HG02571 (cell line): Measurements from ENCODE around the gene GPR17.

Experiments used
- ATAC-seq: cut with Tn5 transposase; IDR thresholded peaks from one replicate; pipeline ENCODE4 v1.9.1; 2021; ENCODE audit warnings: mild to moderate bottlenecking, moderate library complexity; ENCODE audit not compliant: unreplicated experiment

Gene GPR17

GRCh38 chr2:127614246-127614645 is 31.7 kb upstream of the GPR17 start:
- ATAC-seq: no peak

- ATAC-seq: no peak
Observed at GRCh38 chr2:127614731-127615130, 31.2 kb upstream of the GPR17 start.

GRCh38 chr2:127615511-127616166 is 30.3 kb upstream of the GPR17 start:
- no peak for ATAC-seq

GRCh38 chr2:127618551-127619202 is 27.3 kb upstream of the GPR17 start:
- no peak for ATAC-seq

GRCh38 chr2:127619203-127619590 is 26.8 kb upstream of the GPR17 start:
- no peak for ATAC-seq

GRCh38 chr2:127619877-127620705 is 25.9 kb upstream of the GPR17 start:
- no peak for ATAC-seq

GRCh38 chr2:127620866-127621265 is 25.1 kb upstream of the GPR17 start:
- ATAC-seq: no peak

GRCh38 chr2:127621981-127622431 is 23.9 kb upstream of the GPR17 start:
- ATAC-seq: no peak

GRCh38 chr2:127622561-127623387 is 23.2 kb upstream of the GPR17 start:
- no peak for ATAC-seq

GRCh38 chr2:127623388-127624319 is 22.3 kb upstream of the GPR17 start:
- ATAC-seq: no peak

- no peak for ATAC-seq
Observed at GRCh38 chr2:127624320-127624755, 21.6 kb upstream of the GPR17 start.

- ATAC-seq: no peak
Observed at GRCh38 chr2:127624756-127625571, 21.0 kb upstream of the GPR17 start.

GRCh38 chr2:127625572-127625951 is 20.4 kb upstream of the GPR17 start:
- ATAC-seq: no peak

- ATAC-seq: no peak
Observed at GRCh38 chr2:127626175-127626574, 19.8 kb upstream of the GPR17 start.

GRCh38 chr2:127626917-127627739 is 18.8 kb upstream of the GPR17 start:
- no peak for ATAC-seq

- ATAC-seq: no peak
Observed at GRCh38 chr2:127627740-127628571, 18.0 kb upstream of the GPR17 start.
